Stimulated activated naive CD4-positive, alpha-beta T cell treated with Interleukin-2 at 50 U/mL for 16 hours (primary cell): ENCODE measurements around the gene SERTM2.

Source experiments
- DNase-seq: peaks from one replicate; lab custom pipeline; 2025; lab: John Stamatoyannopoulos, UW

Gene SERTM2

GRCh38 chrX:111560801-111561200 lies 49.4 kb downstream of the SERTM2 start:
- DNase-seq: no peak

GRCh38 chrX:111561851-111562250 lies 50.4 kb downstream of the SERTM2 start:
- no peak for DNase-seq

GRCh38 chrX:111567542-111568255 lies 56.3 kb downstream of the SERTM2 start:
- no peak for DNase-seq

DNA sequence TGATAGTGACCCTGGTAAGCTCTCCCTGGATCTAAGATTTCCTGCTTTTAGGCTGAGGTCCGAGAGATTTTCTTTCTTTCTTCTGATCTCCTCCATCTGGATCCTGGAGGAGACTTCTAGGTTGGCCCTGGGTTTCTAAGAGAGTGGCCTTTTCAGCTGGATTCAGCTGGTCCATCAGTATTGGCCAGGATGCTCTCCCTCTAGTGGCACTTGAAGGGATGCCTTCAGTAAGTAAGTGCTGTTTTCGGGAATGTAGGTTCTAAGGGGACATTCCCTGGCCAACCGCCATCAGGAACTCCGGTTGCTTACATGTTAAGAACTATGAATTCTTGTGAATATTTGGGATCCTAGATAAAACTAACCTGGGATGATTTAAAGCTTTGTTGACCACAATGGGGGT lies 56.9 kb downstream of the SERTM2 start:
- no peak for DNase-seq

DNA sequence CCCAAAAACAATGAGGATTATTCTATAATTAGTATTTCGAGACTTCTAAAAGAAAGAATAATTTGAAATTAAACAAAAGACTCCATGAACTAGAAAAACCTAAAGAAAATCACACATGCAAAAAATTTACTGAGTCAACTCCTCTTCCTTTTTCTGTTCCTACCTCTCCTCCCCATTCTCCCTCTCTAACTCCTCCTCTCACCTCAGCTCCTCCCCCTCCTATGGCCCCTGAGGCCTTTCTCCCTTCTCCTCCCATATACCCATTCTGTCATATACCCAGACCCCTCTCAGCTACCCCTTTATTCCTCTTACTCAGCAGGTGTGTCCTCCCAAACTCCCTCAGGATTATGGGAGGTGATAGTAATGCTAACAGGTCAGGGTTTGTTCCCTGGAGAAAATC lies 57.4 kb downstream of the SERTM2 start:
- no peak for DNase-seq
